Activated T-cell treated with anti-CD3 and anti-CD28 coated beads, Interleukin-2, amount 50 U/mL, for 4 hours (primary cell): ENCODE measurements around the gene HYAL2. TPM values are rescaled to one million over a fixed set of nuclear protein-coding genes. Genes with fewer than 3 reads are reported as not detected.

Source experiments
- ATAC-seq, 2 donors: fragments of 200-7000 bp; cut with Tn5 transposase; one replicate each; pipeline ENCODE4 v1.10.0; 2021
- DNase-seq: peaks from one replicate; pipeline ENCODE4 v3.0.0-alpha.2; 2020
- H3K27me3 Mint-ChIP-seq: one replicate; pipeline ENCODE4 v1.8.0; 2021; ENCODE audit warnings: low read depth, mixed read lengths
- H3K36me3 Mint-ChIP-seq: one replicate; pipeline ENCODE4 v1.8.0; 2022; ENCODE audit warnings: mixed read lengths; ENCODE audit not compliant: insufficient read depth
- H3K4me1 Mint-ChIP-seq: one replicate; pipeline ENCODE4 v1.8.0; 2021; ENCODE audit warnings: low read depth, mixed read lengths
- H3K4me3 Mint-ChIP-seq: one replicate; pipeline ENCODE4 v1.8.0; 2021; ENCODE audit warnings: mild to moderate bottlenecking, moderate library complexity, mixed read lengths
- H3K9me3 Mint-ChIP-seq: one replicate; pipeline ENCODE4 v1.8.0; 2021; ENCODE audit warnings: mixed read lengths
- total RNA-seq, 3 donors: library from RNA; stranded (reverse); gene quantifications; one replicate each; pipeline ENCODE4 v1.2.1, GENCODE V29; 2021

The HYAL2 gene
- total RNA-seq, 3 donors from 2014 or later, result 17.0 to 19.5 (median 19.2) TPM

DNA sequence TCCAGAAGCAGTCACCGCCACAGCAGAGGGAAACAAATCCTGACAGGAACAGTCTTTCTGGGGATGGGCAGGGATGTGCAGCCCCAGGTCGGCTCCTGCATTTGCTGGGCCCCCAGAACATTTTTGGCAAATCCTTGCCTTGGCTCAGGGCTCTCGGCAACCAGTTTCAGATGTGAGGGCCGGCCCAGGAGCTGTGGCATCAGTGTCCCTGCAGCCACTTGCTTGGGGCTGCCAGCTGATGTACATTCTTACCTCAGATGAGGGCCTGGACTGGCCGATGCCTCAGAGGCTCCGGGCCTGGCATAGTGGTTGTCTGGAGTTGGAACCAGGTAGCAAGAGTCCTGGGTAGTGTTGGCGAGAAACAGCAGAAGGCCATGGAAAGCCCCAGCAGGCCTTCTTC, 32.3 kb upstream of the HYAL2 start:
- DNase-seq (no peak), ATAC-seq (no peak)
- H3K36me3 Mint-ChIP-seq, result peaks cover 21% of the 10 kb centered on the region
- no peak overlapping the region for H3K4me3 Mint-ChIP-seq
- H3K27me3 Mint-ChIP-seq, result no peaks in the 10 kb centered on the region
- peaks cover 52% of the 10 kb centered on the region for H3K4me1 Mint-ChIP-seq
- H3K9me3 Mint-ChIP-seq, result no peaks in the 10 kb centered on the region

DNA sequence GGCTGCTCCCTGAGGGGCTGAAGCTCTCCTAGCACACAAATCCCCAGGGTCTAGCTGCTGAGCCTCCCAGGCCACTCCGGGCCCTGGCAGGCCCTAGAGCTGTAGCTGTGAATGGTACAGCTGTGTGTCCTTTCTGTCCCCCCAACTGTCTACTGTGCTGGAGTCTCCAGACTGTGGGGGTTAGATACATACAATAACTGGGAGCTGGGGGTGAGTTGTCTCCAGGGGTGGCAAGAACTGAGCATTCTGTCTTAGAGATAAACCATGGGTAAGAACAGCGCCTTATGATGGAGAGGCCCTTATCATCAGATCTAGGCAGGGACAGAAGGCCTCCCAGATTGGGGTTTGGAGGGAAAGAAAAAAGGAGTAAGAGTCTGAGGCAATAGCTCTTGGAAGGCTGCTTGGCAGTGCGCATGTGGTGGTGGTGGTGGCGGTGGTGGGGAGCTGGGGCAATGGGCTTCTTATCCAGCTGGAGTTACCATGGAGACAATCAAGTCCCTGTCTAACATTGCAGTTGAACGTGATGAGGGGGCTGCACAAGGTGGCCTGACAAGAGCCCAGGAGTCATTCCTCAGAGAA, 31.7 kb upstream of the HYAL2 start:
- Mint-ChIP-seq H3K9me3 (no peaks in the 10 kb centered on the region), H3K4me1 (peaks cover 52% of the 10 kb centered on the region), H3K36me3 (peaks cover 21% of the 10 kb centered on the region), H3K4me3 (no peak overlapping the region), H3K27me3 (no peaks in the 10 kb centered on the region)
- no peak for DNase-seq
- ATAC-seq, result no peak

DNA sequence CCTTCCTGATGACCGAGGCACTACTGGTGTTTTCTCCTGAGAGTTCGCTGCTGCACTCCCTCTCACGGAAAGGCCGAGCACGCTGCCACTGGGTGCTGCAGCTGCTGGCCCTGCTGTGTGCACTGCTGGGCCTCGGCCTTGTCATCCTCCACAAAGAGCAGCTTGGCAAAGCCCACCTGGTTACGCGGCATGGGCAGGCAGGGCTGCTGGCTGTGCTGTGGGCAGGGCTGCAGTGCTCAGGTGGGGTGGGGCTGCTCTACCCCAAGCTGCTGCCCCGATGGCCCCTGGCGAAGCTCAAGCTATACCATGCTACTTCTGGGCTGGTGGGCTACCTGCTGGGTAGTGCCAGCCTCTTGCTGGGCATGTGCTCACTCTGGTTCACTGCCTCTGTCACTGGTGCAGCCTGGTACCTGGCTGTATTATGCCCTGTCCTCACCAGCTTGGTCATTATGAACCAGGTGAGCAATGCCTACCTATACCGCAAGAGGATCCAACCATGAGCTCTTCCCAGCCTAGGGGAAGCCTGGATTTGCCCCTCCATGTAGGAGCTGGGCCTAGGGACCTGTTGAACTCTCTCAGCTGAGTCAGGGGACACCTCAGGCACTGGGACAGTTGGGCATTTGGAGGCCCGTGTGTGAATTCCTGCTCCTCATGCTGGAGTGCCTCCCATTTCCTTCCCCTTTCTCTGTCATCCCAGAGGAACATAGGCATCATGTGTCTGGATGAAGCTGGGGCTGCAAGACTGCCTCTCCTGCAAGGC, 30.9 kb upstream of the HYAL2 start:
- ATAC-seq, result no peak
- H3K9me3 Mint-ChIP-seq, result no peaks in the 10 kb centered on the region
- DNase-seq, result no peak
- peaks cover 24% of the 10 kb centered on the region for H3K36me3 Mint-ChIP-seq
- no peaks in the 10 kb centered on the region for H3K27me3 Mint-ChIP-seq
- H3K4me1 Mint-ChIP-seq, result peaks cover 59% of the 10 kb centered on the region
- no peak overlapping the region for H3K4me3 Mint-ChIP-seq

DNA sequence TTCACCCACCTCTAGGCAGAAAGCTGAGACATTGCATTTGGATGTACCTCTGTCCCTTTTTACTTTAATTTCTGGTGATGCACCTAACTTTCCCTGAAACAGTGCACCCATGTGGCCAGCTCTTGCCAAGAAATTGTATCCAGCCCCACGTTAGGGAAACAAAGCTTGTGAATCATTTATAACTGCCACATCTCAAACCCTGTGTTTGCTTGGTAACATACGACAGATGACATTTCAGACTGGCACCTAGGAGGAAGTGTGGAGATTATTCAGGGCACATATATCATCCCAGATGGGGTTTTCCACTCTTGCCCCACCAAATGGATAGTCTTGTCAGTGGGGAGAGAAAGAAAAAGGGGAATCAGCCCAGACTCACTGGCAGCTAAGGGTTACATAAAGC, 30.2 kb upstream of the HYAL2 start:
- ATAC-seq, result no peak
- H3K36me3 Mint-ChIP-seq, result peaks cover 25% of the 10 kb centered on the region
- no peaks in the 10 kb centered on the region for H3K27me3 Mint-ChIP-seq

GRCh38 chr3:50351323-50351697, 28.8 kb upstream of the HYAL2 start:
- Mint-ChIP-seq H3K9me3 (no peaks in the 10 kb centered on the region), H3K27me3 (no peaks in the 10 kb centered on the region), H3K36me3 (peaks cover 27% of the 10 kb centered on the region), H3K4me3 (peak overlapping the region; percentile 94), H3K4me1 (peaks cover 53% of the 10 kb centered on the region)
- ATAC-seq, result no peak
- DNase-seq, result no peak

More for the DNA sequence above, 30.2 kb upstream of the HYAL2 start:
- Mint-ChIP-seq H3K4me3 (no peak overlapping the region), H3K9me3 (no peaks in the 10 kb centered on the region), H3K4me1 (peaks cover 59% of the 10 kb centered on the region)
- no peak for DNase-seq

- peak; percentile 99 for DNase-seq
- Mint-ChIP-seq H3K27me3 (no peaks in the 10 kb centered on the region), H3K36me3 (peaks cover 27% of the 10 kb centered on the region), H3K9me3 (no peaks in the 10 kb centered on the region), H3K4me1 (peaks cover 56% of the 10 kb centered on the region), H3K4me3 (peak within 1 kb of the TSS; percentile 94)
- ATAC-seq, result peak; percentile 91 to 92
Measured at GRCh38 chr3:50350527-50351322, 28.2 kb upstream of the HYAL2 start, which contains the start of the genes CYB561D2 and NPRL2. TSS of gene CYB561D2 (plus strand) at chr3:50350862. CDS start at chr3:50351434, 572 bp downstream. TSS of gene NPRL2 (minus strand) at chr3:50350775. CDS start at chr3:50350652, 123 bp downstream.

DNA sequence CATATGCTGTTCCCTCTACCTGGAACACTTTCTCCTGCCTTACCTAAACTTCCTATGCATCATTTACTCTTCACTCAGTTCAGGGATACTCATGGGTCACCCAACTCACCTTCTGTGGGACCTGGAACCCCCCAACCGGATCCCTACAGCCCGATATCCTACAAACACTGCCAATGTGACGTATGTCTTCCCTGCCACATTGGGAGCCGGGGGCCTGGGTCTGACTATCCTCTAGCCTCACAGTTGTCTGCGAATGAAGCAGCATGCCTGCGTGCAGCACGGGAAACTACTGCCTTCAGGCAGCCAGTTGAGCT, 27.6 kb upstream of the HYAL2 start:
- H3K27me3 Mint-ChIP-seq, result no peaks in the 10 kb centered on the region
- no peak for ATAC-seq
- H3K4me3 Mint-ChIP-seq, result peak overlapping the region; percentile 94
- H3K4me1 Mint-ChIP-seq, result peaks cover 59% of the 10 kb centered on the region
- H3K36me3 Mint-ChIP-seq, result peaks cover 26% of the 10 kb centered on the region
- no peaks in the 10 kb centered on the region for H3K9me3 Mint-ChIP-seq
- no peak for DNase-seq

DNA sequence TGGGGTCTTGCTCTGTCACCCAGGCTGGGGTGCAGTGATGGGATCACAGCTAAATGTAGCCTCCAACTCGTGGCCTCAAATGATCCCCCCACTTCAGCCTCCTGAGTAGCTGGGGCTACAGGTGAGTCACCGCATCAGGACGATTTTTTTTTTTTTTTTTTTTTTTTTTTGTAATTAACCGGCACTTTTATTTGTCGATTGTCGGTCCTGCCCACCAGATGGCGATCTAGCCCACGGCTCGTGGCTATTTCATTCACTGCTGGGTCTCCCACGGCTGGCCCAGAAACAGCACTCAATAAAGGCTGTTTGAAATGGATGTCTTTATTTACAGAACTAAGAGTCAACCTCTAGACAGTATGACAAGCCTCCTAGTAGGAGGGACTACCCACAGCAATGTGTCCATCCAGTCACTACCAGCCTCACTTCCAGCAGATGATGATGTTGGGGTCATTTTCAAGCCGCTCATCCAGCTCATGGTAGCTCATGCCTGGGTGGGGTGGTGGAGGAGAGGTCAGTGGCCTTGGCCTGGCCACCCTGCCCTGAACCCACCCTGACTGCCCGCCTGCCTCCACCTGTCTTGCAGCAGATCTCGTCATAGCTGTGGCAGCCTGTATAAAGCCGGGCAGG, 24.8 kb upstream of the HYAL2 start:
- peaks cover 54% of the 10 kb centered on the region for H3K4me1 Mint-ChIP-seq
- ATAC-seq (no peak), DNase-seq (peak; percentile 72)
- H3K27me3 Mint-ChIP-seq, result no peaks in the 10 kb centered on the region
- H3K4me3 Mint-ChIP-seq, result no peak overlapping the region
- H3K9me3 Mint-ChIP-seq, result no peaks in the 10 kb centered on the region
- H3K36me3 Mint-ChIP-seq, result peaks cover 18% of the 10 kb centered on the region

GRCh38 chr3:50345586-50346234, 23.2 kb upstream of the HYAL2 start, which contains the start of gene ZMYND10:
TSS of gene ZMYND10 (minus strand) at chr3:50345732. CDS start at chr3:50345579, 153 bp downstream.
- Mint-ChIP-seq H3K4me3 (peak within 1 kb of the TSS; percentile 40), H3K4me1 (peaks cover 52% of the 10 kb centered on the region), H3K36me3 (peaks cover 17% of the 10 kb centered on the region), H3K9me3 (no peaks in the 10 kb centered on the region), H3K27me3 (no peaks in the 10 kb centered on the region)
- ATAC-seq (peak; percentile 22 to 31), DNase-seq (peak; percentile 66)

GRCh38 chr3:50345008-50345407, 22.5 kb upstream of the HYAL2 start:
- Mint-ChIP-seq H3K36me3 (peaks cover 14% of the 10 kb centered on the region), H3K27me3 (no peaks in the 10 kb centered on the region), H3K4me3 (no peak overlapping the region), H3K4me1 (peaks cover 47% of the 10 kb centered on the region), H3K9me3 (no peaks in the 10 kb centered on the region)
- ATAC-seq, result no peak
- DNase-seq, result no peak

DNA sequence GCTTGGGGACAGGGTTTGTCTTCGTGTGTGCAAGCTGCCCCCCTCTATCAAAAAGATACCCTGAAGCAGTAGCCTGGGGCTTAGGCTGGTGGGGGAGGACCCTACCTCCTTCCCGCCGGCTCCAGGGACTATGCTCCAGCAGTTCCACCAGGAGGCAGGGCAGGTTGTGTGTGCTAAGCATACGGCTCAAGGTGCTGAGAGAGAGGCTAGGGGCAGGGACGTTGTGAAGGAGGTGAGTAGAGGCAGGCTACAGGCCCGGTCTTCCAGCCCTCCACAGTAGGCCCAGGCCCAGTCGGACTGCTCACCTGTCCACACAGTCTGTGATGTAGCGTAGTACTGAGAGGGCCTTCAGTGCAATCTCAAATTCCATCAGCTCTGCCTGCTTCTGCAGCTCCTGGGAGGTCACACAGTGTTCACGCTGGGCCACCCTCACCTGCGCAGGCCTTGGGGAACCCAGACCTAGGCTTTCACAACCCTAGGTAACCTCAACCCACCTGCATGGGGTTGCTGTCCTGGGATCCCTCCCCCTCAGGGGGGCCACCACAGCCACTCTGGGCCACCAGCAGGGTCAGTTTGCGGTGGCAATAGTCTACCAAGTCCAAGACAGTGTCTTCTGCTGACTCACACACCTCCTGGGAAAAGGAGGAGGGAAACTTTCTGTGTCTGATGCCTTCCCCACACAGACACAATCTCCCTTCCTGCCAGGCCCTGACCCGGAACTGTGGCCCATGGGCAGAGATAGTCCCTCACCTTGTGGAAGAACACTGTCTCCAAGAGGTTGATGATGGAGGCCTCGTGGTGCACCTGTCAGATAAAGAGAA, 20.5 kb upstream of the HYAL2 start:
- DNase-seq (no peak), ATAC-seq (no peak)
- no peaks in the 10 kb centered on the region for H3K9me3 Mint-ChIP-seq
- H3K4me1 Mint-ChIP-seq, result peaks cover 46% of the 10 kb centered on the region
- peaks cover 7% of the 10 kb centered on the region for H3K36me3 Mint-ChIP-seq
- no peaks in the 10 kb centered on the region for H3K27me3 Mint-ChIP-seq
- H3K4me3 Mint-ChIP-seq, result no peak overlapping the region

- H3K9me3 Mint-ChIP-seq, result no peaks in the 10 kb centered on the region
- DNase-seq (no peak), ATAC-seq (no peak)
- no peaks in the 10 kb centered on the region for H3K36me3 Mint-ChIP-seq
- no peak overlapping the region for H3K4me3 Mint-ChIP-seq
- H3K27me3 Mint-ChIP-seq, result no peaks in the 10 kb centered on the region
- peaks cover 41% of the 10 kb centered on the region for H3K4me1 Mint-ChIP-seq
Measured at GRCh38 chr3:50341996-50342650, 19.6 kb upstream of the HYAL2 start.

GRCh38 chr3:50341537-50341936, 19.0 kb upstream of the HYAL2 start:
- Mint-ChIP-seq H3K36me3 (peaks cover 2% of the 10 kb centered on the region), H3K9me3 (no peaks in the 10 kb centered on the region), H3K27me3 (no peaks in the 10 kb centered on the region), H3K4me3 (peak overlapping the region; percentile 96), H3K4me1 (peaks cover 41% of the 10 kb centered on the region)
- ATAC-seq (no peak), DNase-seq (no peak)
